CD14-positive monocyte (primary cell): ENCODE measurements around the gene NSMCE1. TPM values are rescaled to one million over a fixed set of nuclear protein-coding genes. Genes with fewer than 3 reads are reported as not detected.

Experiments used
- DNase-seq, 3 donors: peaks; one replicate each; pipeline ENCODE4 v3.0.0-alpha.2; 2011 to 2022
- H2AFZ ChIP-seq: 2 replicates; pipeline ENCODE4 v1.6.0; 2012; ENCODE audit warnings: mild to moderate bottlenecking, low read depth, low read length, inconsistent platforms; ENCODE audit not compliant: insufficient read depth, poor library complexity, severe bottlenecking
- H3K27ac ChIP-seq, 2 donors: 1 replicate in 1 of 2; 2 replicates in 1 of 2; pipeline ENCODE4 v1.5.1; 2012 to 2013; ENCODE audit warnings: low read length in 2 of 2, control low read depth in 1 of 2, inconsistent platforms in 1 of 2, low read depth in 1 of 2, mild to moderate bottlenecking in 1 of 2
- H3K27me3 ChIP-seq, 2 donors: one replicate each; pipeline versions ENCODE4 v1.6.0 to v1.6.1; 2011 to 2013; ENCODE audit warnings: low read length in 2 of 2; ENCODE audit not compliant: control insufficient read depth in 2 of 2, insufficient read depth in 2 of 2
- H3K36me3 ChIP-seq, 2 donors: replicated peaks in 1 of 2; 1 replicate in 1 of 2; 2 replicates in 1 of 2; pipeline versions ENCODE4 v1.5.1 to v1.6.1; 2012 to 2013; ENCODE audit warnings: low read length in 2 of 2, control low read depth in 1 of 2, inconsistent platforms in 1 of 2, mild to moderate bottlenecking in 1 of 2; ENCODE audit not compliant: insufficient read depth in 2 of 2, control insufficient read depth in 1 of 2
- H3K4me1 ChIP-seq, 2 donors: 1 replicate in 1 of 2; 2 replicates in 1 of 2; pipeline versions ENCODE4 v1.5.1 to v1.6.1; 2012 to 2013; ENCODE audit warnings: low read length in 2 of 2, control low read depth in 1 of 2, inconsistent platforms in 1 of 2, mild to moderate bottlenecking in 1 of 2, moderate library complexity in 1 of 2; ENCODE audit not compliant: insufficient read depth in 2 of 2, control insufficient read depth in 1 of 2
- H3K4me2 ChIP-seq: replicated peaks from 2 replicates; pipeline ENCODE3; 2012; ENCODE audit warnings: low read length, moderate library complexity, mild to moderate bottlenecking; ENCODE audit not compliant: poor library complexity, severe bottlenecking; ENCODE audit errors: extremely low read depth
- H3K4me3 ChIP-seq, 3 experiments: fragments of 200-600 bp in 1 of 3; sonication (generic) in 1 of 3; replicated peaks in 1 of 3; 1 replicate in 2 of 3; 2 replicates in 1 of 3; pipeline ENCODE4 v1.5.1; 2011 to 2013; ENCODE audit warnings: low read length in 3 of 3, mild to moderate bottlenecking in 3 of 3, control low read depth in 2 of 3, low read depth in 2 of 3, inconsistent platforms in 1 of 3, moderate library complexity in 1 of 3
- H3K79me2 ChIP-seq: 2 replicates; pipeline ENCODE4 v1.6.0; 2012; ENCODE audit warnings: mild to moderate bottlenecking, control low read depth, inconsistent platforms, low read length, moderate library complexity; ENCODE audit not compliant: insufficient read depth
- H3K9ac ChIP-seq: 2 replicates; pipeline ENCODE4 v1.6.0; 2017; ENCODE audit warnings: low read length, mild to moderate bottlenecking; ENCODE audit not compliant: insufficient read depth, poor library complexity, severe bottlenecking
- H3K9me3 ChIP-seq, 2 donors: replicated peaks in 1 of 2; 1 replicate in 1 of 2; 2 replicates in 1 of 2; pipeline versions ENCODE4 v1.5.1 to v1.6.1; 2012 to 2013; ENCODE audit warnings: low read length in 2 of 2, control low read depth in 1 of 2; ENCODE audit not compliant: control insufficient read depth in 1 of 2, insufficient read depth in 1 of 2
- H4K20me1 ChIP-seq: 2 replicates; pipeline ENCODE4 v1.6.0; 2012; ENCODE audit warnings: mild to moderate bottlenecking, low read length, control low read depth, moderate library complexity; ENCODE audit not compliant: insufficient read depth
- H3K27ac Mint-ChIP-seq, 7 donors: one replicate each; pipeline ENCODE4 v1.8.0; 2020; ENCODE audit warnings: mild to moderate bottlenecking in 7 of 7, mixed read lengths in 7 of 7, moderate library complexity in 6 of 7, inconsistent platforms in 2 of 7
- H3K27me3 Mint-ChIP-seq, 3 donors: one replicate each; pipeline ENCODE4 v1.8.0; 2021 to 2022; ENCODE audit warnings: low read depth in 3 of 3, mild to moderate bottlenecking in 3 of 3, mixed read lengths in 3 of 3, moderate library complexity in 3 of 3, inconsistent platforms in 1 of 3
- H3K36me3 Mint-ChIP-seq, 2 donors: one replicate each; pipeline ENCODE4 v1.8.0; 2020; ENCODE audit warnings: mixed read lengths in 2 of 2, inconsistent platforms in 1 of 2, mild to moderate bottlenecking in 1 of 2
- H3K4me1 Mint-ChIP-seq: one replicate; pipeline ENCODE4 v1.8.0; 2020; ENCODE audit warnings: mild to moderate bottlenecking, mixed read lengths
- H3K4me3 Mint-ChIP-seq, 2 donors: one replicate each; pipeline ENCODE4 v1.8.0; 2020; ENCODE audit warnings: mild to moderate bottlenecking in 2 of 2, mixed read lengths in 2 of 2, moderate library complexity in 1 of 2
- H3K9me3 Mint-ChIP-seq, 7 donors: one replicate each; pipeline ENCODE4 v1.8.0; 2020 to 2022; ENCODE audit warnings: mixed read lengths in 7 of 7, mild to moderate bottlenecking in 6 of 7, moderate library complexity in 6 of 7, inconsistent platforms in 2 of 7
- CTCF ChIP-seq: fragments of 200-600 bp; IDR thresholded peaks from one replicate; pipeline ENCODE4 v1.8.0; 2022; ENCODE audit warnings: antibody characterized with exemption, mild to moderate bottlenecking
- WGBS: methylation state at CpG from one replicate; pipeline ENCODE4 v1.1.5; 2013; ENCODE audit warnings: missing lambda C conversion rate; ENCODE audit not compliant: insufficient coverage; 5-methylcytosine and 5-hydroxymethylcytosine counted together
- intact Hi-C, 2 donors: fragments of 100-400 bp; cut with micrococcal nuclease; formaldehyde crosslinking; loops; one replicate each; pipeline versions ENCODE4 v1.15.0 to v1.15.1; 2023
- polyA plus RNA-seq, 3 donors: library from polyadenylated mRNA; depleted of rRNA in 1 of 3; unstranded in 2 of 3; stranded (reverse) in 1 of 3; fragments of 300-500 nt in 2 of 3; fragments of >200 nt in 1 of 3; fragmentation: Illumina TruSeq in 2 of 3; gene quantifications; 1 replicate in 2 of 3; 2 replicates in 1 of 3; pipeline ENCODE4 v1.2.3, GENCODE V29; 2012 to 2021

The NSMCE1 gene
- polyA plus RNA-seq, 3 donors, result 19.6 to 85.2 (median 82.6) TPM

GRCh38 chr16:27313422-27314160 is 45.0 kb upstream of the NSMCE1 start, which contains the start of gene IL4R:
TSS of gene IL4R (plus strand) at chr16:27313974. CDS start at chr16:27340204, 26,230 bp downstream.
- no peak for TF ChIP-seq CTCF
- intact Hi-C loops, result loop anchor here (5.0 to 10.0 kb wide), 3 partner anchors 34 to 49 kb away; partner anchors contain the start of gene NSMCE1 (in 1 of the 2)
- Histone ChIP-seq H3K4me3 (peak within 1 kb of the TSS; percentile 64 to 95 (median 90)), H3K27me3 (no peaks in the 10 kb centered on the region), H3K9me3 (no peaks in the 10 kb centered on the region), H4K20me1 (peaks cover 38% of the 10 kb centered on the region), H3K4me1 (peaks cover 49 to 52% of the 10 kb centered on the region in 2 donors), H2AFZ (peak within 1 kb of the TSS; percentile 67), H3K4me2 (peak within 1 kb of the TSS; percentile 88), H3K36me3 (no peaks in the 10 kb centered on the region), H3K79me2 (peaks cover 55% of the 10 kb centered on the region), H3K9ac (peak within 1 kb of the TSS; percentile 100), H3K27ac (peak within 1 kb of the TSS; percentile 77 to 99)
- under 1% methylated on average over 83 of the region's 85 CpGs for WGBS
- peak within 1 kb of the TSS; percentile 88 to 98 (median 96) for H3K27ac Mint-ChIP-seq
- H3K27me3 Mint-ChIP-seq, result peaks cover 0 to 4% (median 3%) of the 10 kb centered on the region in 3 donors
- H3K4me1 Mint-ChIP-seq, result peaks cover 53% of the 10 kb centered on the region
- H3K9me3 Mint-ChIP-seq, result peaks cover 0 to 2% (median 0%) of the 10 kb centered on the region in 7 donors
- peak within 1 kb of the TSS; percentile 88 to 97 for H3K4me3 Mint-ChIP-seq
- DNase-seq, result peak; percentile 53 to 64 (median 56)
- peaks cover 5 to 6% of the 10 kb centered on the region in 2 donors for H3K36me3 Mint-ChIP-seq

- no peak for DNase-seq
- Mint-ChIP-seq H3K4me1 (peaks cover 45% of the 10 kb centered on the region), H3K9me3 (peaks cover 0 to 2% (median 0%) of the 10 kb centered on the region in 7 donors), H3K27ac (peak overlapping the region; percentile 83 to 96 (median 93)), H3K4me3 (peak overlapping the region; percentile 83 to 89), H3K36me3 (peaks cover 1 to 6% of the 10 kb centered on the region in 2 donors), H3K27me3 (peaks cover 0 to 4% (median 3%) of the 10 kb centered on the region in 3 donors)
- Histone ChIP-seq H3K4me1 (peaks cover 41 to 44% of the 10 kb centered on the region in 2 donors), H3K4me2 (peak overlapping the region; percentile 88), H3K4me3 (peak overlapping the region; percentile 64 to 95 (median 90)), H3K9ac (peak overlapping the region; percentile 100), H3K27ac (peak overlapping the region; percentile 52 to 99), H3K27me3 (no peaks in the 10 kb centered on the region), H3K36me3 (no peaks in the 10 kb centered on the region), H3K9me3 (no peaks in the 10 kb centered on the region), H3K79me2 (peaks cover 48% of the 10 kb centered on the region), H4K20me1 (peaks cover 30% of the 10 kb centered on the region), H2AFZ (peak overlapping the region; percentile 67)
- intact Hi-C loops, result loop anchor here (5.0 to 10.0 kb wide), 3 partner anchors 34 to 48 kb away; partner anchors contain the start of gene NSMCE1 (in 1 of the 2)
- TF ChIP-seq CTCF, result no peak
- 94% methylated on average over 7 of the region's 11 CpGs for WGBS
Observed at GRCh38 chr16:27312580-27313421, 44.2 kb upstream of the NSMCE1 start.
